Measurements from ENCODE around the gene SLC6A15.

DNA sequence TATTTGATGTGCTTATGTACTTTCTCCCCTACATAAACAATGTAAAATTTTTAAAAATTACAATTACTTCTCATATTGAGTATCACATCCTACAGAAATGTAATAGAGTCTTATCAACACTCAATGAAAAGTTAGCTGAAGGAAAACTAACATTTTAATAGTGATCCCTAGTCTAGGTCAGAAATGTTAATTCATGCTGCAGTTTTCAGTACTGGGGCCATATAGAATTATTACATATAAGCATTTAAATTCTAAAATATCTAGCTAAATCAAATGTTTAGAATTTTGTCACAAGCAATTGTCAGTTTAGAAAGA is 37.8 kb downstream of the SLC6A15 start:
- TF ChIP-seq, protein P1, sequence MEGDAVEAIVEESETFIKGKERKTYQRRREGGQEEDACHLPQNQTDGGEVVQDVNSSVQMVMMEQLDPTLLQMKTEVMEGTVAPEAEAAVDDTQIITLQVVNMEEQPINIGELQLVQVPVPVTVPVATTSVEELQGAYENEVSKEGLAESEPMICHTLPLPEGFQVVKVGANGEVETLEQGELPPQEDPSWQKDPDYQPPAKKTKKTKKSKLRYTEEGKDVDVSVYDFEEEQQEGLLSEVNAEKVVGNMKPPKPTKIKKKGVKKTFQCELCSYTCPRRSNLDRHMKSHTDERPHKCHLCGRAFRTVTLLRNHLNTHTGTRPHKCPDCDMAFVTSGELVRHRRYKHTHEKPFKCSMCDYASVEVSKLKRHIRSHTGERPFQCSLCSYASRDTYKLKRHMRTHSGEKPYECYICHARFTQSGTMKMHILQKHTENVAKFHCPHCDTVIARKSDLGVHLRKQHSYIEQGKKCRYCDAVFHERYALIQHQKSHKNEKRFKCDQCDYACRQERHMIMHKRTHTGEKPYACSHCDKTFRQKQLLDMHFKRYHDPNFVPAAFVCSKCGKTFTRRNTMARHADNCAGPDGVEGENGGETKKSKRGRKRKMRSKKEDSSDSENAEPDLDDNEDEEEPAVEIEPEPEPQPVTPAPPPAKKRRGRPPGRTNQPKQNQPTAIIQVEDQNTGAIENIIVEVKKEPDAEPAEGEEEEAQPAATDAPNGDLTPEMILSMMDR (IDR thresholded peaks at IDR 0.05; ENCODE audit: poor library complexity), result no peak
- TF ChIP-seq EZH2phosphoT487 (IDR thresholded peaks at IDR 0.05; ENCODE audit: low read depth, severe bottlenecking, unreplicated experiment), result no peak
